ENCODE results near the gene PAQR6.

Gene PAQR6

DNA sequence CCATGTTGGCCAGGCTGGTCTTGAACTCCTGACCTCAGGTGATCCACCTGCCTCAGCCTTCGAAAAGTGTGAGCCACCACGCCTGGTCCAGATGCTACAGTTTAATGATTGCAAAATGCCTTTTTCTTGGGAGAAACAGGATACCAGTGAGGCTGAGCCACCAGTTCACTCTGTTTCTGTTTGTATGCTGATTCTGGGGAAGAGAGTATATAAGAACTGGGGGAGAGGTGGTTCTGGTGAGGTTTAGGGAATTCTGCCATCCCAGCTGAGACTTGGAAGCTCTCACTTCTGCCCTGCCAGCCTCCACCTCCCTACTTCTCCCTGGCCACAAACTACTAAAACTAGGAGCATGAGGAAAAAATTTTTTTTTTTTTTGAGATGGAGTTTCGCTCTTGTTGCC is 43.2 kb downstream of the PAQR6 start:
- H3K27ac Mint-ChIP-seq, result no peak overlapping the region
- no peak overlapping the region for H3K4me3 Mint-ChIP-seq
- no peaks in the 10 kb centered on the region for H3K9me3 Mint-ChIP-seq
- H3K27me3 Mint-ChIP-seq, result no peaks in the 10 kb centered on the region
- peaks cover 50% of the 10 kb centered on the region for H3K36me3 Mint-ChIP-seq (ENCODE audit: low read depth)
- peaks cover 16% of the 10 kb centered on the region for H3K4me1 Mint-ChIP-seq (ENCODE audit: low read depth)

DNA sequence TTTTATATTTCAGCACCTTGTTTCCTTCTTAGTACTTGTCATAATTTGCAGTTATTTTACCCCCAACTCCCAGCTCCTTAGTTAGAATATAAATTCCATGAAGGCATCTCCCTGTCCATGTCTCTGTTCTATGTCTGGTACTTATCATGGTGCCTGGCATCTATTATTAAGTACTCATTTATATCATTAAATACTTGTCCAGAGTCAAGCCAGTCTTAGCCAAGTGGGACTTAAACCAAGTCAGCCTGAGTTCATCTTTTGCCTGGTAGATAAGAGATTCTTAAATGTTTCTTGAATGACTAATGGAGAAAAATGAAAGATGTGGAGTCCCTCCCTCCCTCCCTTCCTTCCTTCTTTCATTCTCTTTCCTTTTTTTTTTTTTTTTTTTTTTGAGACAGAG is 44.5 kb downstream of the PAQR6 start:
- H3K27ac Mint-ChIP-seq, result no peak overlapping the region
- H3K9me3 Mint-ChIP-seq, result no peaks in the 10 kb centered on the region
- H3K4me1 Mint-ChIP-seq (ENCODE audit: low read depth), result peaks cover 29% of the 10 kb centered on the region
- H3K36me3 Mint-ChIP-seq (ENCODE audit: low read depth), result peaks cover 50% of the 10 kb centered on the region
- H3K27me3 Mint-ChIP-seq, result no peaks in the 10 kb centered on the region
- H3K4me3 Mint-ChIP-seq, result no peak overlapping the region

DNA sequence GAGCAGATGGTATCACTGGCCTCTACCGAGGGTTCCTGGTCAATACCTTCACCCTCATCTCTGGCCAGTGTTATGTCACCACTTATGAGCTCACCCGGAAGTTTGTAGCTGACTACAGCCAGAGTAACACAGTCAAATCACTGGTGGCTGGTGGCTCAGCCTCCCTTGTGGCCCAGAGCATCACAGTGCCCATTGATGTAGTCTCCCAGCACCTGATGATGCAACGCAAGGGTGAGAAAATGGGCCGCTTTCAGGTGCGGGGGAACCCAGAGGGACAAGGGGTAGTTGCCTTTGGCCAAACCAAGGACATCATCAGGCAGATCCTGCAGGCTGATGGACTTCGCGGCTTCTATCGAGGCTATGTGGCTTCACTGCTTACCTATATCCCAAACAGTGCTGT is 47.8 kb downstream of the PAQR6 start:
- Mint-ChIP-seq H3K4me1 (ENCODE audit: low read depth) (peaks cover 57% of the 10 kb centered on the region), H3K27ac (no peak overlapping the region), H3K9me3 (no peaks in the 10 kb centered on the region), H3K4me3 (peak overlapping the region; percentile 100), H3K36me3 (ENCODE audit: low read depth) (peaks cover 58% of the 10 kb centered on the region), H3K27me3 (no peaks in the 10 kb centered on the region)

DNA sequence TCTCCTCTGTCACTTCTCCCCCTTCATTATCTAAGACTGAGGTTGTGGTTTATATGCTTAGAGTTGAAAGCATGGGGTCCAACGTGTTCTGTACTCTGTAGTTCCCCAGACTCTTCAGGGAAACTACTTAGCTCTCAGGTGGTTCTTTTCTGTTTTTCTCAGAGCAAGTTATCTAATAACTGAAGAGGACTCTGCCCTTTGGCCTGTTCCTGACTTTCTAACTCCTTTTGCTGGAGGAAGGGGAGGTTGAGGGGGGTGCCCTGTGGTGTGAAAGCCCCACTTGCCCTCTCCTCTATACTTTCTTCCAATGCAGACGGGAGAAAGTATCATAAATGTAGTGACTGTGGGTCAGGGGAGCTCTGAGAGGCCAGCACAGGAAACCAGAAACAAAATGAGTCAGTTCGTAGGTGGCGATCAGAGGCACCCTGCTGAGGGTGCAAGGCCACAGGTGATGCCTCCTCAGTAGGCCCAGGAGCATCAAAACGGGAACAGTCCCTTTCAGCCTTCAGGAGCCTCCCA is 49.0 kb downstream of the PAQR6 start:
- H3K9me3 Mint-ChIP-seq, result no peaks in the 10 kb centered on the region
- peaks cover 57% of the 10 kb centered on the region for H3K36me3 Mint-ChIP-seq (ENCODE audit: low read depth)
- H3K27ac Mint-ChIP-seq, result no peak overlapping the region
- H3K4me3 Mint-ChIP-seq, result peak overlapping the region; percentile 100
- peaks cover 66% of the 10 kb centered on the region for H3K4me1 Mint-ChIP-seq (ENCODE audit: low read depth)
- H3K27me3 Mint-ChIP-seq, result no peaks in the 10 kb centered on the region

DNA sequence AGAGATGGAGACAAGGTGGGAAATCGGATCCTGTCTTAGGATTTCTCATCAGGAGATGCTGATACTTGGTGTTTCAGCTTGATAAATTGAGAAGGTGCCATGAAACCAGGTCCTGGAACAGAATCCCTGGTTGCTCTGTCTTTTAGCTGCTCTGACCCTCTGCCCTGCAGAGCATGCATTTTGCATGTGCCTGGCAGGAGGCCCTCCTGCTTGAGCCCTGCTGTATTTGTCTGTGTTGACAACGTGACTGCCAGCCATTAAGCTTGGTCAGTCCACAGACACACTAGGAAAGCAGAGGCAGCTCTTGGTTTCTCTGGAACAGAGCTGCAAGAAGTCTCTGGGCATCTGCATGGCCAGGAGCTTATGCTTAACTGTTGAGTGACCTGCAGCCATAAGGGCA is 51.4 kb downstream of the PAQR6 start:
- peaks cover 63% of the 10 kb centered on the region for H3K36me3 Mint-ChIP-seq (ENCODE audit: low read depth)
- H3K27me3 Mint-ChIP-seq, result no peaks in the 10 kb centered on the region
- peak overlapping the region; percentile 83 for H3K27ac Mint-ChIP-seq
- H3K4me3 Mint-ChIP-seq, result peak overlapping the region; percentile 100
- H3K9me3 Mint-ChIP-seq, result no peaks in the 10 kb centered on the region
- peaks cover 87% of the 10 kb centered on the region for H3K4me1 Mint-ChIP-seq (ENCODE audit: low read depth)

DNA sequence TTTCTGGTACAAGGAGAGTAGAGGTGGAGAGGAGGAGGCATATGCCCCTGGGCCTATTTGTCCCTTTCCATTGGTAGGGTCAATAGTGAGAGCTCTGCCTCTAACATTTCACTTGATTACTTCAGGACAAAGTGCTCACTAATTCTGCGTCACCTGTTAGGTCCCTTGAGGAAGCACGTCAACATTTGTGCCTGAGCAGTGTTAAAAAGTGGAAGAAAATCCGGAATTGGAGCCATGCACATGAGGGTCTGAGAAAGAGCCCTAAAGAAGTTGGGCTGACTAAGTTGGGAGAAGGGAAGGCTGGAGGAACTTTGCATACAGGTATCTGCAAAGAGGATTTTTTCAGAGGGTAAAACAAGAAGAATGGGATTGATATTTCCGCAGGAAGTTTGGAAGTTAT is 52.0 kb downstream of the PAQR6 start:
- H3K9me3 Mint-ChIP-seq, result no peaks in the 10 kb centered on the region
- peaks cover 63% of the 10 kb centered on the region for H3K36me3 Mint-ChIP-seq (ENCODE audit: low read depth)
- H3K4me1 Mint-ChIP-seq (ENCODE audit: low read depth), result peaks cover 88% of the 10 kb centered on the region
- peak overlapping the region; percentile 83 for H3K27ac Mint-ChIP-seq
- no peaks in the 10 kb centered on the region for H3K27me3 Mint-ChIP-seq
- H3K4me3 Mint-ChIP-seq, result peak overlapping the region; percentile 100

DNA sequence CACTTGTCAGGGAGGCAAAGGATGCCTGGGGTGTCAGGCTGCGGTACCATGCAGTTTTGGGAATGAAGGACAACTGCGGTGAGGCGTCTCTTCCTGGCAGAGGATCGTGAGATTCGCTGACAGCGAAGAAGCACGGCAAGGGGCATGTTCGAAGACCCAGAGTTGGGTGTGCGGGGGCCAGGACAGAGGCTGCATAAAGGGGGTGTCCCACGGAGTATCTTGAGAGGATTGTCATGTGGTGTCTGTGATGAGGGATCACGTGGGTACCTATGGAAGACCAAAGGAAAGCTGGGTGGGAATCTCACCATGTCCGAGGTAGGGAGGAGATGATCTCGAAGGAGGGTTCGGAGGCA is 53.6 kb downstream of the PAQR6 start:
- H3K36me3 Mint-ChIP-seq (ENCODE audit: low read depth), result peaks cover 49% of the 10 kb centered on the region
- H3K4me3 Mint-ChIP-seq, result peak overlapping the region; percentile 100

DNA sequence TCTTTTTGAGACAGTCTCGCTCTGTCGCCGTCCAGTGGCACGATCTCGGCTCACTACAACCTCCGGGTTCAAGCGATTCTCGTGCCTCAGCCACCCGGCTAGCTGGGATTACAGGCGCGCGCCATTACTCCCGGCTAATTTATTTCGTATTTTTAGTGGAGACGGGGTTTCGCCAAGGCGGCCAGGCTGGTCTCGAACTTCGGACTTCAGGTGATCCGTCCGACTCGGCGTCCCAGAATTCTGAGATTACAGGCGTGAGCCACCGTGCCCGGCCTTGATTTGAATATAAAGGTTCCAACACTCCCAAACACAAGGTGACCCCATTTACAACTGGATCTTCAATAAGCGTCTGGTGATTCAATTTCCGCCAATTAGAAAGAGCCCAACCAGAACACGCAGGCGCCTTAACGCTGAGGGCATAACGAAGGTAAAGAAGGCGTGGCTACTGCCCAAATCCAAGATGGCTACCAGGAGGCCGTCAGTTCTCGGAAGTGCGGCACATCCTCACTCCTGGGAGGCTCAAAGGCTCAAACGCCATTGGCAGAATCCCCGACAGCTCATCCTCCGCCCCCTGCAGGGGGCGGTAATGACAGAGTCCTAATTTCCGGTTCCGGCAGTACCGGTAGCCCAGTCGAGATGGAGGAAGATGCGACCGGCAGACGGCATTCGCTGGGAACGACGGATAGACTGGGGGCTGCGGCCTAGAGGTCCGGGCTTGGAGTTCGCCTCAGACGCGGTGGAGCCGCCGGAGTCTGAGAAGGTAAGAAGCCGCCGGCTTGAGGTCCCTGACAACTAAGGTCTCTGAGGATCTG is 54.2 kb downstream of the PAQR6 start, which contains the start of gene SLC25A44:
Gene SLC25A44 (plus strand): TSS at position 617 of the 812 bp plus-strand sequence. CDS start 5,744 bp downstream, outside the sequence.
- Mint-ChIP-seq H3K27me3 (no peaks in the 10 kb centered on the region), H3K4me3 (peak within 1 kb of the TSS; percentile 100), H3K36me3 (ENCODE audit: low read depth) (peaks cover 44% of the 10 kb centered on the region), H3K27ac (peak within 1 kb of the TSS; percentile 94), H3K4me1 (ENCODE audit: low read depth) (peaks cover 67% of the 10 kb centered on the region), H3K9me3 (no peaks in the 10 kb centered on the region)

More for the DNA sequence above, 53.6 kb downstream of the PAQR6 start:
- no peaks in the 10 kb centered on the region for H3K9me3 Mint-ChIP-seq
- peak overlapping the region; percentile 94 for H3K27ac Mint-ChIP-seq
- no peaks in the 10 kb centered on the region for H3K27me3 Mint-ChIP-seq
- H3K4me1 Mint-ChIP-seq (ENCODE audit: low read depth), result peaks cover 73% of the 10 kb centered on the region

Data from stimulated activated naive CD8-positive, alpha-beta T cell treated with anti-CD3 and anti-CD28 coated beads, Interleukin-15, Interleukin-2, amounts not matched to agents 100 ng/mL and 50 ng/mL, for 24 hours (primary cell).